Prostate gland (tissue), 2 donors: ENCODE data around the gene PDE4D. TPM values are rescaled to one million over a fixed set of nuclear protein-coding genes. Genes with fewer than 3 reads are reported as not detected.
"Not testable (repeated sequence)": the region's sequence is repeated elsewhere in the genome, so short reads cannot be mapped to it uniquely, and the experiment has no call there.

ENCODE experiments used
- DNase-seq: peaks from one replicate; pipeline ENCODE4 v3.0.0-alpha.2; 2019; ENCODE audit warnings: low spot score
- H3K27ac ChIP-seq, 2 donors: fragments of 200-600 bp; sonication (generic); 2 replicates each; pipeline ENCODE4 v1.5.1; 2017 to 2019
- H3K27me3 ChIP-seq: fragments of 200-600 bp; sonication (generic); replicated peaks from 2 replicates; pipeline ENCODE4 v1.5.1; 2019; ENCODE audit not compliant: insufficient read depth
- H3K36me3 ChIP-seq, 2 donors: fragments of 200-600 bp; sonication (generic); 1 replicate in 1 of 2; 2 replicates in 1 of 2; pipeline versions ENCODE4 v1.5.1 to v1.8.1; 2017 to 2019
- H3K4me1 ChIP-seq: fragments of 200-600 bp; sonication (generic); replicated peaks from 2 replicates; pipeline ENCODE4 v1.5.1; 2019
- H3K4me3 ChIP-seq, 2 donors: fragments of 200-600 bp; sonication (generic); 2 replicates each; pipeline ENCODE4 v1.5.1; 2017 to 2019
- H3K9me3 ChIP-seq: fragments of 200-600 bp; sonication (generic); 2 replicates; pipeline ENCODE4 v1.5.1; 2017
- POLR2A ChIP-seq: fragments of 450-650 bp; IDR thresholded peaks from one replicate; pipeline ENCODE4 v1.6.1; 2016; ENCODE audit warnings: antibody characterized with exemption, mild to moderate bottlenecking
- POLR2AphosphoS5 ChIP-seq: sonication (generic); formaldehyde crosslinking; IDR thresholded peaks from one replicate; pipeline ENCODE4 v1.6.1; 2017; ENCODE audit warnings: antibody characterized with exemption
- WGBS: methylation state at CpG from one replicate; pipeline ENCODE4 v1.1.5; 2018; 5-methylcytosine and 5-hydroxymethylcytosine counted together
- intact Hi-C: fragments of 100-400 bp; cut with DNase I; formaldehyde crosslinking; loops from one replicate; pipeline ENCODE4 v1.14.2; 2022
- total RNA-seq, 2 donors: library from RNA; depleted of rRNA; stranded (reverse); fragments of >200 nt; gene quantifications; one replicate each; pipeline ENCODE4 v1.1.0, GENCODE V29; 2016
- TF ChIP-seq, protein P1 (sequence below), 4 experiments: fragments of 200-600 bp in 2 of 4; fragments of 450-650 bp in 2 of 4; sonication (generic) in 2 of 4; IDR thresholded peaks; 1 replicate in 3 of 4; 2 replicates in 1 of 4; pipeline ENCODE4 v1.5.1; 2016 to 2019; ENCODE audit warnings: antibody characterized with exemption in 4 of 4, mild to moderate bottlenecking in 2 of 4, moderate library complexity in 2 of 4

The PDE4D gene
- total RNA-seq, 2 donors from 2014 or later = 64.2 to 75.6 TPM

DNA sequence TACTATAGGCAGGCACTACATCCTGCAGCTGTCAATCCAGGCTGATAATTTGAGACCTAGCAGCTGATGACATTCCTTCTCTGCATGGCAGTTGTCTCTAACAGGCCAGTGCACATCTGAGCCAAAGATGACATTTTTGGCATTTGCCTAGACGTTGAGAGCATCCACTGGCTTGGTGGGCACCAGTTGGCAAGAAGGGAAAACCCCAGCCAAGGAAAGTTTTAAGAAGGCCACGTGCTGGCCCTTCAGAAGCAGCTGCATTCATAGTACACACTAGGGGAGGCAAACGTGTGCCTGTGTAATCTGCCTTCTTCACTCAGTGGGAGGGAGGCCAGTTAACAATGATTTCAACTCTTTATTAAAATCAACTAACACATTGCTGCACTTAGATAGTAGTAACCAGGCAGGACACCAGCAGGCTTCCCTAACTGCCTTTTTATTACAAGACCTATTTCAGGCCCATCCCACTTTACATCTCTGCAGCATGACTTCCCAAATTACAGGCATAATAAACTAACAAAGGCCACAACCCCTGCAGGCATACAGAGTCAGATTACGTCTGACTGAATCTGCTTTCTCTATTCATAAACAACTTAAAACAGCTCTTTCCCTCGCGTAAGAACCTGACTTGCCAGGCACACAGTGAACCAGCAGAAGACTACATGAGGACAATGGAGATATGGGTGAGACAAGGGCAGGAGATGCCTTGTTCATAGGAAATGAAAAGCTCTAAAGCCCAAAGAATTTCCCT is 576.3 kb downstream of the PDE4D start:
- H3K4me1 ChIP-seq = no peaks in the 10 kb centered on the region
- H3K9me3 ChIP-seq = no peaks in the 10 kb centered on the region
- no peaks in the 10 kb centered on the region for H3K36me3 ChIP-seq
- peak; percentile 72 for DNase-seq
- intact Hi-C loops = no loop called here
- H3K27ac ChIP-seq = peak overlapping the region; percentile 67 to 77
- 10% methylated on average over 6 of the region's 6 CpGs for WGBS
- H3K4me3 ChIP-seq = no peak overlapping the region
- TF ChIP-seq POLR2A (no peak), POLR2AphosphoS5 (peak; percentile 78)
- TF ChIP-seq, protein P1, sequence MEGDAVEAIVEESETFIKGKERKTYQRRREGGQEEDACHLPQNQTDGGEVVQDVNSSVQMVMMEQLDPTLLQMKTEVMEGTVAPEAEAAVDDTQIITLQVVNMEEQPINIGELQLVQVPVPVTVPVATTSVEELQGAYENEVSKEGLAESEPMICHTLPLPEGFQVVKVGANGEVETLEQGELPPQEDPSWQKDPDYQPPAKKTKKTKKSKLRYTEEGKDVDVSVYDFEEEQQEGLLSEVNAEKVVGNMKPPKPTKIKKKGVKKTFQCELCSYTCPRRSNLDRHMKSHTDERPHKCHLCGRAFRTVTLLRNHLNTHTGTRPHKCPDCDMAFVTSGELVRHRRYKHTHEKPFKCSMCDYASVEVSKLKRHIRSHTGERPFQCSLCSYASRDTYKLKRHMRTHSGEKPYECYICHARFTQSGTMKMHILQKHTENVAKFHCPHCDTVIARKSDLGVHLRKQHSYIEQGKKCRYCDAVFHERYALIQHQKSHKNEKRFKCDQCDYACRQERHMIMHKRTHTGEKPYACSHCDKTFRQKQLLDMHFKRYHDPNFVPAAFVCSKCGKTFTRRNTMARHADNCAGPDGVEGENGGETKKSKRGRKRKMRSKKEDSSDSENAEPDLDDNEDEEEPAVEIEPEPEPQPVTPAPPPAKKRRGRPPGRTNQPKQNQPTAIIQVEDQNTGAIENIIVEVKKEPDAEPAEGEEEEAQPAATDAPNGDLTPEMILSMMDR (IDR thresholded peaks at IDR 0.05) = no peak
- H3K27me3 ChIP-seq = no peaks in the 10 kb centered on the region

DNA sequence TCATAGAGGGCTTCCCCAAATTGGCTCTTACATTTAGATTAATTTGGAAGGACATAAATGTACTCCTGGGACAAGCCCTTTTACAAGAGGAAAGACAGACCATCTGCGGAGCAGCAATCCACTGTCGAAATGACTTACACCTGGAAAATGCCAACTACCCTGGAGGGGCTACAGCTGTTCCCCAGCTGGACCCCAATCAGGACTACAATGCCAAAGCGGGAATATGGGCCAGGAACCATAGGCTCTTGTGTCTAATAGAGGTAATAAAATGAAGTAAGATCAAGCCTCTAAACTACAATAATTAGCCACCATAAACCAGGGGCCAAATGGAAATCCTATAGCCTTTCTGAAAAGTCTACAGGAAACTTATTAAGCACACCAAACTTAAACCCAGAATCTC is 581.3 kb downstream of the PDE4D start:
- no peaks in the 10 kb centered on the region for H3K27me3 ChIP-seq
- H3K9me3 ChIP-seq = no peaks in the 10 kb centered on the region
- 88% methylated on average over 3 of the region's 3 CpGs for WGBS
- H3K36me3 ChIP-seq = no peaks in the 10 kb centered on the region
- TF ChIP-seq POLR2AphosphoS5 (no peak), POLR2A (no peak)
- TF ChIP-seq, protein P1 (IDR thresholded peaks at IDR 0.05) = no peak
- DNase-seq = no peak
- intact Hi-C loops = no loop called here
- H3K4me3 ChIP-seq = no peak overlapping the region
- H3K27ac ChIP-seq = no peak overlapping the region
- H3K4me1 ChIP-seq = no peaks in the 10 kb centered on the region

DNA sequence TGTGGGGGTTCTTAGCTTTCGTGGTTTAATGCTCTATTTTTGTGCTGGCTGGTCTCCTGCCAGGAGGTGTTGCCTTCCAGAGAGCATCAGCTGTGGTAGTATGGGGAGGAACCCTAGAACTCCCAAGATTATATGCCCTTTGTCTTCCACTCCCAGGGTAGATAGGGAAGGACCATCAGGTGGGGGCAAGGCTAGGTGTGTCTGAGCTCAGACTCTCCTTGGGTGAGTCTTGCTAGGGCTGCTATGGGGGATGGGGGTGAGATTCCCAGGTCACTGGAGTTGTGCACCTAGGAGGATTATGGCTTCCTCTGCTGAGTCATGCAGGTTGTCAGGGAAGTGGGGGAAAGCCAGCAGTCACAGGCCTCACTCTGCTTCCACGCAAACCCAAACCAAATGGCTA is 584.8 kb downstream of the PDE4D start:
- H3K27me3 ChIP-seq, intact Hi-C loops, H3K4me3 ChIP-seq, H3K4me1 ChIP-seq, H3K36me3 ChIP-seq, DNase-seq, H3K27ac ChIP-seq, H3K9me3 ChIP-seq: not testable (repeated sequence)
- WGBS = 94% methylated on average over 2 of the region's 2 CpGs

DNA sequence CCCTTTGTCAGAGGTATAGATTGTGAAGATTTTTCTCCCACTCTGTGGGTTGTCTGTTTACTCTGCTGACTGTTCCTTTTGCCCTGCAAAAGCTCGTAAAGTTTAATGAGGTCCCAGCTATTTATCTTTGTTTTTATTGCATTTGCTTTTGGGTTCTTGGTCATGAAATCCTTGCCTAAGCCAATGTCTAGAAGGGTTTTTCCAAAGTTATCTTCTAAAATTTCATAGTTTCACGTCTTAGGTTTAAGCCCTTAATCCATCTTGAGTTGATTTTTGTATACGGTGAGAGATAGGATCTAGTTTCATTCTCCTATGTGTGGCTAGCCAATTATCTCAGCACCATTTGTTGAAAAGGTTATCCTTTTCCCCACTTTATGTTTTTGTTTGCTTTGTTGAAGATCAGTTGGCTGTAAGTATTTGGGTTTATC is 590.2 kb downstream of the PDE4D start:
- peak overlapping the region in 1 of 2 donors; percentile 62 for H3K27ac ChIP-seq
- intact Hi-C loops, H3K27me3 ChIP-seq, H3K4me1 ChIP-seq, H3K4me3 ChIP-seq, H3K36me3 ChIP-seq, H3K9me3 ChIP-seq: not testable (repeated sequence)
- DNase-seq = peak; percentile 30
- 8% methylated on average over 3 of the region's 3 CpGs for WGBS
- TF ChIP-seq POLR2AphosphoS5 = peak; percentile 73

DNA sequence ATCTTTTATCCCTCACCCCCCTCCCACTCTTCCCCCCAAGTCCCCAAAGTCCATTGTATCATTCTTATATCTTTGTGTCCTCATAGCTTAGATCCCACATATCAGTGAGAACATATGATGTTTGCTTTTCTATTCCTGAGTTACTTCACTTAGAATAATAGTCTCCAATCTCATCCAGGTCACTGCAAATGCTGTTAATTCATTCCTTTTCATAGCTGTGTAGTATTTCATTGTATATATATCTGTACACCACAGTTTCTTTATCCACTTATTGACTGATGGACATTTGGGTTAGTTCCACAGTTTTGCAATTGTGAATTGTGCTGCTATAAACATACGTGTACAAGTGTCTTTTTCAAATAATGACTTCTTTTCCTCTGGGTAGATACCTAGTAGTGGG is 591.0 kb downstream of the PDE4D start:
- DNase-seq, H3K9me3 ChIP-seq, intact Hi-C loops, H3K4me3 ChIP-seq, H3K36me3 ChIP-seq, H3K27me3 ChIP-seq, H3K4me1 ChIP-seq: not testable (repeated sequence)
- H3K27ac ChIP-seq = peak overlapping the region in 1 of 2 donors; percentile 62
- WGBS = 61% methylated on average over 1 of the region's 1 CpG

DNA sequence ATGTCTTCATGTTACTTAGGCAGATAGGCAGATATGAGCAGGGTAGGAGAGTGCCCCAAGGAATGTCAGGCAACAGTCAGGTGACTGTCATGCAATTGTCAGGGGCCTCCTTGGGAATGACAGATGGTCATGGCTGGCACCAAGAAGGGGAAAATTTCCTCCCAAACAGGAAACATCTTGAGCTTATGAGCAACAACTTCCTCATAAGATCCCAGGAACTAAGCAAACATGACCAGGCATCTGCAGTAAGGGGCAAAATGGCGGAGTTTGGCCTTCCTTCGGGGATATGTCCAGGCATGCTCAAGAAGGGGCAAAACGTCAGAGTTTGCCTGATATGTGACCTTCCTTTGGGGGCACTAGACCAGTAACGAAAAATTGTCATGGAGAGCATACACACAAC is 591.8 kb downstream of the PDE4D start:
- Histone ChIP-seq H3K4me1 (peaks cover 3% of the 10 kb centered on the region), H3K27ac (peak overlapping the region in 1 of 2 donors; percentile 62), H3K36me3 (no peaks in the 10 kb centered on the region), H3K9me3 (no peaks in the 10 kb centered on the region), H3K27me3 (no peaks in the 10 kb centered on the region), H3K4me3 (no peak overlapping the region)
- TF ChIP-seq POLR2A (no peak), POLR2AphosphoS5 (no peak)
- TF ChIP-seq, protein P1 (IDR thresholded peaks at IDR 0.05) = no peak
- no peak for DNase-seq
- intact Hi-C loops = no loop called here
- WGBS = 89% methylated on average over 4 of the region's 4 CpGs
